Colonic mucosa (tissue), 4 donors: ENCODE data around the gene BCAS4. TPM values are rescaled to one million over a fixed set of nuclear protein-coding genes. Genes with fewer than 3 reads are reported as not detected.
"Not testable (repeated sequence)": the region's sequence is repeated elsewhere in the genome, so short reads cannot be mapped to it uniquely, and the experiment has no call there.

Source experiments
- DNase-seq: peaks from one replicate; pipeline ENCODE4 v3.0.0-alpha.2; 2020
- H3K27ac ChIP-seq: fragments of 200-600 bp; one replicate; pipeline ENCODE4 v1.8.0; 2021
- H3K27me3 ChIP-seq: fragments of 200-600 bp; one replicate; pipeline ENCODE4 v1.8.0; 2021
- H3K36me3 ChIP-seq: fragments of 200-600 bp; one replicate; pipeline ENCODE4 v1.8.0; 2021
- H3K4me1 ChIP-seq: fragments of 200-600 bp; one replicate; pipeline ENCODE4 v1.8.0; 2021; ENCODE audit warnings: mild to moderate bottlenecking
- H3K4me3 ChIP-seq: fragments of 200-600 bp; one replicate; pipeline ENCODE4 v1.8.0; 2021
- H3K9ac ChIP-seq, 2 donors: one replicate each; pipeline ENCODE4 v1.7.0; 2013; ENCODE audit warnings: control low read depth in 2 of 2, low read depth in 2 of 2, low read length in 2 of 2
- H3K9me3 ChIP-seq: fragments of 200-600 bp; one replicate; pipeline ENCODE4 v1.8.0; 2021
- intact Hi-C: fragments of 100-400 bp; cut with DNase I; formaldehyde crosslinking; loops from one replicate; pipeline ENCODE4 v1.14.1; 2022
- total RNA-seq, 2 donors: library from RNA; stranded (reverse); fragmentation: NEBNext Ultra II Directional in 1 of 2; extraction: Animal tissue kit (Norgen Biotek cat#: 25700) in 1 of 2; gene quantifications; one replicate each; pipeline ENCODE4 v1.2.1, GENCODE V29; 2021
- TF ChIP-seq, protein P1 (sequence below): fragments of 200-600 bp; IDR thresholded peaks from one replicate; pipeline ENCODE4 v1.8.0; 2022; ENCODE audit warnings: antibody characterized with exemption, mild to moderate bottlenecking
- donor health status: healthy.
- donor health status: DM: no; HTN: no; CAD: no.
- donor health status: DM: no; HTN: no; CAD: no.

BCAS4 gene
- total RNA-seq, 2 donors from 2014 or later = 1.1 to 2.7 TPM

DNA sequence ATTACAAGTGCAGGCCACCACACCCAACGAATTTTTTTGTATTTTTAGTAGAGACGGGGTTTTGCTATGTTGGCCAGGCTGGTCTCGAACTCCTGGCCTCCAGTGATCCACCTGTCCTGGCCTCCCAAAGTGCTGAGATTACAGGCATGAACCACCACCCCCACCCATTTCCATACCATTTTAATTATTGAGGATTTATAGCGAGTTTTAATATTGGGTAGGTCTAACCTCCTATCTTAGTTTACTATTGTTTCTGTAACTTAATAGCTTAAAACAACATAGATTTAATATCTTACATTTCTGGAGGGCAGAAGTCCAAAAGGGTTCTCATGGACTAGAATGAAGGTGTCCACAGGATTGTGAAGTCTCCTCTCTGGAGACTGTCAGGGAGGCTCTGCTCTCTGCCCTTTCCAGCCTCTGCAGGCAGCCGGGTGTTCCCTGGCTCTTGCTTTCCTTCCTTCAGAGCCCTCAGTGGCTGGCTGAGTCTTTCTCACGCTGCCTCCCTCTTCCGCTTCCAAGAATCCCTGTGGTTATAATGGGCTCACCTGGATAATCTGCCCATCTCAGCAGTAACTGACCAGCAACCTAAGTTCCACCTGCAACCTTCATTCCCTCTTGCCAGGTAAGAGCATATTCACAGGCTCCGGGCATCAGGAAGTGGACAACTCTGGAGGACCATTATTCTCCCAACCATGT lies 18.6 kb upstream of the BCAS4 start:
- Histone ChIP-seq H3K9ac (no peak overlapping the region), H3K4me1 (no peaks in the 10 kb centered on the region), H3K27me3 (no peaks in the 10 kb centered on the region), H3K4me3 (no peak overlapping the region), H3K9me3 (no peaks in the 10 kb centered on the region), H3K27ac (no peak overlapping the region), H3K36me3 (no peaks in the 10 kb centered on the region)
- intact Hi-C loops = no loop called here
- no peak for DNase-seq
- TF ChIP-seq, protein P1, sequence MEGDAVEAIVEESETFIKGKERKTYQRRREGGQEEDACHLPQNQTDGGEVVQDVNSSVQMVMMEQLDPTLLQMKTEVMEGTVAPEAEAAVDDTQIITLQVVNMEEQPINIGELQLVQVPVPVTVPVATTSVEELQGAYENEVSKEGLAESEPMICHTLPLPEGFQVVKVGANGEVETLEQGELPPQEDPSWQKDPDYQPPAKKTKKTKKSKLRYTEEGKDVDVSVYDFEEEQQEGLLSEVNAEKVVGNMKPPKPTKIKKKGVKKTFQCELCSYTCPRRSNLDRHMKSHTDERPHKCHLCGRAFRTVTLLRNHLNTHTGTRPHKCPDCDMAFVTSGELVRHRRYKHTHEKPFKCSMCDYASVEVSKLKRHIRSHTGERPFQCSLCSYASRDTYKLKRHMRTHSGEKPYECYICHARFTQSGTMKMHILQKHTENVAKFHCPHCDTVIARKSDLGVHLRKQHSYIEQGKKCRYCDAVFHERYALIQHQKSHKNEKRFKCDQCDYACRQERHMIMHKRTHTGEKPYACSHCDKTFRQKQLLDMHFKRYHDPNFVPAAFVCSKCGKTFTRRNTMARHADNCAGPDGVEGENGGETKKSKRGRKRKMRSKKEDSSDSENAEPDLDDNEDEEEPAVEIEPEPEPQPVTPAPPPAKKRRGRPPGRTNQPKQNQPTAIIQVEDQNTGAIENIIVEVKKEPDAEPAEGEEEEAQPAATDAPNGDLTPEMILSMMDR = no peak

DNA sequence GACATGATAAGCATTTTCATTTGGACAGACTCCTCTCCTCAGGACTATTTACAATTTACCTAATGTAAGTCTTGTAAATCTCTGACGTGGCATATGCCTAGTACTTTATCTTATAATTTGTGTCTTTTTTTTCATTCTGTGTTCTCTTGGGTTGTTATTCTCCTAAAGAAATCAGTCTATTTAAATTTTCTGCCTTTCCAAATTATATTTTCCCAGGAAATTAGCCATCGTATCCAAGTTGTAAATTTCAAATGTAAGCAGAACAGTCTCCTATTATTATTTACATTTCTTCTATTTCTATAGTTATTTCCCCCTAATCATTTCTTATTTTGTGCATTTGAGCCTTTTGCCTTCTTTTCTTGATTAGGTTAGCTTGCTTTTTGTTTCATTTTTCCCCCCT lies 17.5 kb upstream of the BCAS4 start:
- no peak for DNase-seq
- no peaks in the 10 kb centered on the region for H3K27me3 ChIP-seq
- TF ChIP-seq, protein P1 = no peak
- no peak overlapping the region for H3K4me3 ChIP-seq
- no peak overlapping the region for H3K27ac ChIP-seq
- H3K4me1 ChIP-seq = no peaks in the 10 kb centered on the region
- H3K36me3 ChIP-seq = no peaks in the 10 kb centered on the region
- H3K9me3 ChIP-seq = no peaks in the 10 kb centered on the region
- H3K9ac ChIP-seq = no peak overlapping the region
- intact Hi-C loops = no loop called here

DNA sequence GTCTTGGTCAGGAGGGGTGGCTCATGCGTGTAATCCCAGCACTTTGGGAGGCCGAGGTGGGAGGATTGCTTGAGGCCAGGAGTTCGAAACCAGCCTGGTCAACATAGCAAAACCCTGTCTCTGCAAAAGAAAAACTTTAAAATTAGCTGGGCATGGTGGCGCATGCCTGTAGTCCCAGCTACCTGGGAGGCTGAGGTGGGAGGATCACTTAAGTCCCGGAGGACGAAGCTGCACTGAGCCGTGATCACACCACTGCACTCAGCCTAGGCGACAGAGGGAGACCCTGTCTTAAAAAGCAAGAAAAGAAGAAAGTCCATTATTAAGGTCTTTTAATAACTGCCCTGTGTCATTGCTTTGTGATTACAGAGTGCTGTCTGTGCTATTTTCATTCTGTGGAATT lies 15.9 kb upstream of the BCAS4 start:
- H3K27ac ChIP-seq, H3K4me1 ChIP-seq, intact Hi-C loops, H3K4me3 ChIP-seq, H3K9me3 ChIP-seq, H3K27me3 ChIP-seq, H3K36me3 ChIP-seq, H3K9ac ChIP-seq, DNase-seq: not testable (repeated sequence)

DNA sequence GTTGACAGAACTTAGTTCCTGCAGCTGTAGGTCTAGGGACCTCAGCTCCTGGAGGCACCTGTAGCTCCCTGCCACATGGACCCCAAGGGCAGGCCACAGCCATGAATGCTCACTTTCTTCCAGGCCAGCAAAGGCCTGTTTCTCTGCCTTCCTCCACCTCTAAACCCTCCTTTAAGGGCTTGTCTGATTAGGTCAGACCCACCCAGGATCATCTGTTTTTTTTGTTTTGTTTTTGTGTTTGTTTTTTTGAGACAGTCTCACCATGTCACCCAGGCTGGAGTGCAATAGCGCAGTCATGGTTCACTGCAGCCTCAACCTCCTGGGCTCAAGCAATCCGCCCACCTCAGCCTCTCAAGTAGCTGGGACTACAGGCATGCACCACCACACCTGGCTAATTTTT lies 11.5 kb upstream of the BCAS4 start:
- Histone ChIP-seq H3K9me3 (no peaks in the 10 kb centered on the region), H3K36me3 (no peaks in the 10 kb centered on the region), H3K27ac (no peak overlapping the region), H3K9ac (no peak overlapping the region), H3K27me3 (no peaks in the 10 kb centered on the region), H3K4me1 (no peaks in the 10 kb centered on the region), H3K4me3 (no peak overlapping the region)
- intact Hi-C loops = no loop called here
- TF ChIP-seq, protein P1 = no peak
- no peak for DNase-seq

DNA sequence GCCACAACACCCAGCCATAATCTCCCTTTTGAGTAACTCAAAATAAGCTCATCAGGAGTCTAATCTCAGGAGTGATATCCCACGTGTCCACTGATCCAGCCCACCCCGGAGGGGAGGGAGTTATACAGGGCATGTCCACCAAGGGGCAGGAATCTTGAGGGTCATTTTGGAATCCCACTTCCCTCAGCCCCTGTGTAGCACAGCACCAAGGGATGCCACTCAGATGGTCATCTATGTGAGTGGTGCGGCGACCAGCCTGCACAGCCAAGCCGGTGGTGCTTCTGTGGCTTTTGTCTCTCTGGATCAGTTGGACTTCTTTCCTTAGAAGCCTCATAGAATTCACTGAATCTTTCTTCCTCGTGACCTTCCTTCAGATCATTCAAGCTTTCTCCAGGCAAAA lies 11.0 kb upstream of the BCAS4 start:
- intact Hi-C loops = no loop called here
- no peaks in the 10 kb centered on the region for H3K36me3 ChIP-seq
- no peaks in the 10 kb centered on the region for H3K27me3 ChIP-seq
- no peak overlapping the region for H3K4me3 ChIP-seq
- TF ChIP-seq, protein P1 = no peak
- DNase-seq = no peak
- H3K9me3 ChIP-seq = no peaks in the 10 kb centered on the region
- H3K9ac ChIP-seq = no peak overlapping the region
- H3K27ac ChIP-seq = no peak overlapping the region
- no peaks in the 10 kb centered on the region for H3K4me1 ChIP-seq

DNA sequence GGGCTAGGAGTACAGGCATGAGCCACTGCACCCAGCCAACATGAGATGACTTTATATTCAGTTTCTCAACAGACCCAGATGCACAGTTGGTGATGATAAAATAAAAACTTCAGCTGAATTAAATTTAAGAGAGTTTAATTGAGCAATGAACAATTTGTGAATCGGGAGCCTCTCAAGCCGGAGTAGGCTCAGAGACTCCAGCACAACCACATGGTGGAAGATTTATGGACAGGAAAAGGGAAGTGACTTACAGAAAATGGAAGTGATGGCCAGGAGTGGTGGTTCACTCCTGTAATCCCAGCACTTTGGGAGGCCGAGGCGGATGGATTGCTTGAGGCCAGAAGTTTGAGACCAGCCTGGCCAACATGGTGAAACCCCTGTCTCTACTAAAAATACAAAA lies 10.4 kb upstream of the BCAS4 start:
- Histone ChIP-seq H3K4me3 (no peak overlapping the region), H3K9ac (no peak overlapping the region), H3K27me3 (no peaks in the 10 kb centered on the region), H3K4me1 (no peaks in the 10 kb centered on the region), H3K9me3 (no peaks in the 10 kb centered on the region), H3K36me3 (no peaks in the 10 kb centered on the region), H3K27ac (no peak overlapping the region)
- intact Hi-C loops = no loop called here
- no peak for DNase-seq
- TF ChIP-seq, protein P1 = no peak
